ENCODE results near the gene ENAM. TPM values are rescaled to one million over a fixed set of nuclear protein-coding genes. Genes with fewer than 3 reads are reported as not detected.

ENAM gene
- total and polyA plus RNA-seq, 10 of the 15 experiments (the other 5 are each of a cell fraction or from before 2014, with no cell fraction given), result 0.04 to 1.3 (median 0.21) TPM

DNA sequence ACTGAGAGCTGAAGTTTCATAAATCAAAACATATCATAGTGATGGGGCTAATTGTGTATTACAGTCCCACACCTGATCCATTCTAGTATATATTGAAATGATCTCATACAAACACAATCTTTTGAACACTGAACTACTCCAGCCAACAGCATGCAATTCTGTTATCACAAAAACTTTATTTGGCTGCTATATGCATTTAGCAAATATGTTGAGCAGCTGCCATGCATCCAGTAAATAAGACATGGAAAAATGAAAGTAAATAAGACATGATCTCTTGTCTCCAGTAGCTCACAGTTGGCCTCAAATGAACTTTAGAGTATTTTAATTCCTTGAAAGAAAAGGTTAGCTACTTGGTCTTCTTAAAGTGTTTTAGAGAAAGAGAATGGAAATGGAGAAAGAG is 34.3 kb upstream of the ENAM start:
- H3K79me2 ChIP-seq (ENCODE audit: control insufficient read depth, insufficient read depth, low read length), result no peaks in the 10 kb centered on the region
- ChIA-PET RAD21 (ENCODE audit: unreplicated experiment) (no interaction called here), CTCF (interaction anchor here (0.5 kb wide), 1 partner anchor 54 kb away, joined by 3 read pairs; no protein-coding TSS in a partner anchor), POLR2A (no interaction called here), SMC1A (ENCODE audit: uncharacterized antibody, unreplicated experiment) (interaction anchor here (0.6 kb wide), 1 partner anchor 58 kb away, joined by 3 read pairs; no protein-coding TSS in a partner anchor)
- no peak for TF ChIP-seq LARP7 (IDR thresholded peaks at IDR 0.05)
- no peak for TF ChIP-seq CREB1 (IDR thresholded peaks at IDR 0.05; ENCODE audit: low read depth)
- TF ChIP-seq ETV6 (conservative IDR thresholded peaks at IDR 0.05 in 1 of 2, IDR thresholded peaks at IDR 0.05 in 1 of 2; ENCODE audit: borderline replicate concordance in 1 of 2, low read depth in 1 of 2), result no peak
- TF ChIP-seq ZNF274 (IDR thresholded peaks at IDR 0.05; ENCODE audit: insufficient read depth, insufficient read length), result no peak
- no peak for TF ChIP-seq BMI1 (IDR thresholded peaks at IDR 0.05; ENCODE audit: borderline replicate concordance)
- TF ChIP-seq ZNF622 (IDR thresholded peaks at IDR 0.05), result no peak
- no peak for TF ChIP-seq IKZF2 (IDR thresholded peaks at IDR 0.05)
- no peak for TF ChIP-seq ASH2L (IDR thresholded peaks at IDR 0.05; ENCODE audit: borderline replicate concordance, low read depth)
- TF ChIP-seq, protein P1, sequence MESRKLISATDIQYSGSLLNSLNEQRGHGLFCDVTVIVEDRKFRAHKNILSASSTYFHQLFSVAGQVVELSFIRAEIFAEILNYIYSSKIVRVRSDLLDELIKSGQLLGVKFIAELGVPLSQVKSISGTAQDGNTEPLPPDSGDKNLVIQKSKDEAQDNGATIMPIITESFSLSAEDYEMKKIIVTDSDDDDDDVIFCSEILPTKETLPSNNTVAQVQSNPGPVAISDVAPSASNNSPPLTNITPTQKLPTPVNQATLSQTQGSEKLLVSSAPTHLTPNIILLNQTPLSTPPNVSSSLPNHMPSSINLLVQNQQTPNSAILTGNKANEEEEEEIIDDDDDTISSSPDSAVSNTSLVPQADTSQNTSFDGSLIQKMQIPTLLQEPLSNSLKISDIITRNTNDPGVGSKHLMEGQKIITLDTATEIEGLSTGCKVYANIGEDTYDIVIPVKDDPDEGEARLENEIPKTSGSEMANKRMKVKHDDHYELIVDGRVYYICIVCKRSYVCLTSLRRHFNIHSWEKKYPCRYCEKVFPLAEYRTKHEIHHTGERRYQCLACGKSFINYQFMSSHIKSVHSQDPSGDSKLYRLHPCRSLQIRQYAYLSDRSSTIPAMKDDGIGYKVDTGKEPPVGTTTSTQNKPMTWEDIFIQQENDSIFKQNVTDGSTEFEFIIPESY (IDR thresholded peaks at IDR 0.05), result no peak
- no peak for TF ChIP-seq SP1 (IDR thresholded peaks at IDR 0.05; ENCODE audit: low read depth, low read length)
- TF ChIP-seq, protein P2, sequence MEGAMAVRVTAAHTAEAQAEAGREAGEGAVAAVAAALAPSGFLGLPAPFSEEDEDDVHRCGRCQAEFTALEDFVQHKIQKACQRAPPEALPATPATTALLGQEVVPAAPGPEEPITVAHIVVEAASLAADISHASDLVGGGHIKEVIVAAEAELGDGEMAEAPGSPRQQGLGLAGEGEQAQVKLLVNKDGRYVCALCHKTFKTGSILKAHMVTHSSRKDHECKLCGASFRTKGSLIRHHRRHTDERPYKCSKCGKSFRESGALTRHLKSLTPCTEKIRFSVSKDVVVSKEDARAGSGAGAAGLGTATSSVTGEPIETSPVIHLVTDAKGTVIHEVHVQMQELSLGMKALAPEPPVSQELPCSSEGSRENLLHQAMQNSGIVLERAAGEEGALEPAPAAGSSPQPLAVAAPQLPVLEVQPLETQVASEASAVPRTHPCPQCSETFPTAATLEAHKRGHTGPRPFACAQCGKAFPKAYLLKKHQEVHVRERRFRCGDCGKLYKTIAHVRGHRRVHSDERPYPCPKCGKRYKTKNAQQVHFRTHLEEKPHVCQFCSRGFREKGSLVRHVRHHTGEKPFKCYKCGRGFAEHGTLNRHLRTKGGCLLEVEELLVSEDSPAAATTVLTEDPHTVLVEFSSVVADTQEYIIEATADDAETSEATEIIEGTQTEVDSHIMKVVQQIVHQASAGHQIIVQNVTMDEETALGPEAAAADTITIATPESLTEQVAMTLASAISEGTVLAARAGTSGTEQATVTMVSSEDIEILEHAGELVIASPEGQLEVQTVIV (IDR thresholded peaks at IDR 0.05; ENCODE audit: borderline replicate concordance, partially characterized antibody), result no peak
- TF ChIP-seq NFYA (IDR thresholded peaks at IDR 0.05; ENCODE audit: borderline replicate concordance, low read depth, low read length), result no peak
- no peak overlapping the region for H3K9ac ChIP-seq (ENCODE audit: control insufficient read depth, insufficient read depth, low read length)
- ATAC-seq, result no peak
- peaks cover 2% of the 10 kb centered on the region; the same call in 1 of the 2 replicates for H3K4me1 ChIP-seq (ENCODE audit: control insufficient read depth, insufficient read depth, low read length)
- H3K27ac ChIP-seq (ENCODE audit: control insufficient read depth, insufficient read depth), result no peak overlapping the region
- no peaks in the 10 kb centered on the region for H3K36me3 ChIP-seq (ENCODE audit: control insufficient read depth in 2 of 2, insufficient read depth in 2 of 2, low read length in 1 of 2)
- intact Hi-C loops (cut with micrococcal nuclease; ENCODE audit: unreplicated experiment) (no loop called here), in situ Hi-C loops (cut with MboI) (no loop called here)
- H3K9me3 ChIP-seq (replicated peaks; ENCODE audit: control insufficient read depth, insufficient read depth, low read length), result no peaks in the 10 kb centered on the region
- no peak overlapping the region for H3K4me2 ChIP-seq (ENCODE audit: control insufficient read depth, insufficient read depth)
- no peaks in the 10 kb centered on the region; a peak in 1 of 4 replicates for H3K27me3 ChIP-seq (replicated peaks in 1 of 2; ENCODE audit: control insufficient read depth in 2 of 2, insufficient read depth in 2 of 2, low read length in 1 of 2)
- H2AFZ ChIP-seq (ENCODE audit: control insufficient read depth, low read depth, low read length), result no peak overlapping the region
- BruUV-seq (replicated peaks), result no TSS peak
- FAIRE-seq, result no peak
- DNase-seq (ENCODE audit: low read depth, low spot score), result no peak
- no peak overlapping the region for H3K4me3 ChIP-seq
- H4K20me1 ChIP-seq (ENCODE audit: control insufficient read depth, insufficient read depth), result no peaks in the 10 kb centered on the region

Measured in GM12878 (cell line).